Measurements from ENCODE around the gene CERS6.

Gene CERS6

DNA sequence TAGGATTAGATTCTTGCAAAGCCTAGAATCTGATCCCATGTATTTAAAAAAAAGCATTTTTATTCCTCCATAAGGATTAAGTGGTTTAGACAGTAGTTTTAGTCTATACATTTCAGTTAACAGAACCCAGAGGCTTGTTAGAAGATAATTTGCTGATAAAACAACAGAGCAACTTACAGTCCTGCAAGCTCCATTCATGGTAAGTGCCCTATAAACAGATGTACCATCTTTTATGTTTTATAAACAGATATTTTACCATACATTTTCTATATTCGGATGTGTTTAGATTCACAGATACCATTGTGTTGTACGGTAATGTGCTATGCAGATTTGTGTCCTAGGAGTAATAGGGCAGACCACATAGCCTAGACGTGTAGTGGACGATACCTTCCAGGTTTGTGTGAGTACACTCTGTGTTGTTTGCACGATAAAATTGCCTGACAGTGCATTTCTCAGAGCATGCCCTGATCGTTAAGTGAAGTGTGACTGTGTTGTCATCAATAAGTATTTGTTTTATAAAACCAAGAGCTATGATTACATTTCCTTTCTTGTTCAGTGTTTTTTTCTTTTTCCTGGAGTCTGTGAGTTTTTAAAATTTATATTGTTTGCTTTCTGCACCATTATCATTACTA lies 54.2 kb downstream of the CERS6 start:
- Histone ChIP-seq H3K4me1 (ENCODE audit: control insufficient read depth in 1 of 2, insufficient read depth in 2 of 2, low read length in 2 of 2) (peaks cover 0 to 1% of the 10 kb centered on the region in 2 donors), H3K36me3 (ENCODE audit: control insufficient read depth in 1 of 2, insufficient read depth in 2 of 2, low read length in 2 of 2) (no peaks in the 10 kb centered on the region), H3K27ac (ENCODE audit: low read length) (no peak overlapping the region), H3K4me3 (ENCODE audit: low read depth in 1 of 2, low read length in 2 of 2) (no peak overlapping the region), H3K9me3 (ENCODE audit: control insufficient read depth in 1 of 2, low read length in 2 of 2) (no peaks in the 10 kb centered on the region), H3K27me3 (ENCODE audit: low read depth, low read length) (no peaks in the 10 kb centered on the region)

DNA sequence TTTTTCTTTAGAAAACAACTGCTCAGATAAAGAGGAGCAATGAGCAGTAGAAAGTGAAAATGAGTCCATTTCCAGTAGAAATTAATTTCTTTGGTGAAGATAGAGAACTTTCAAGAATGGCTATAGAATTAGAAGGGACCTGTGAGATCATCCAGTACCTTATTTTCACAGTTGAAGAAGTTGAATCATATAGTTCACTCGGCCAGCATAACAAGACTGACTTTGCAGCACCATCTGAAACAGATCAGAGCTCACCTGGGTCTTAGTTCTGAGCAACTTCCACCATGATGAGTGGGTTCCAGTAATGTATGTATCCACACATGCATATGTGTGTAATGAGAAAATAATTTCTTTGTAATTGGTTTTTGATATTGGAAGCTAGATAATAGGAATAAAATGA lies 58.6 kb downstream of the CERS6 start:
- H3K9me3 ChIP-seq (ENCODE audit: control insufficient read depth in 1 of 2, low read length in 2 of 2) = no peaks in the 10 kb centered on the region
- H3K36me3 ChIP-seq (ENCODE audit: control insufficient read depth in 1 of 2, insufficient read depth in 2 of 2, low read length in 2 of 2) = no peaks in the 10 kb centered on the region
- no peak overlapping the region for H3K4me3 ChIP-seq (ENCODE audit: low read depth in 1 of 2, low read length in 2 of 2)
- H3K27ac ChIP-seq (ENCODE audit: low read length) = no peak overlapping the region
- peaks cover 4 to 10% of the 10 kb centered on the region in 2 donors for H3K4me1 ChIP-seq (ENCODE audit: control insufficient read depth in 1 of 2, insufficient read depth in 2 of 2, low read length in 2 of 2)
- no peaks in the 10 kb centered on the region for H3K27me3 ChIP-seq (ENCODE audit: low read depth, low read length)

DNA sequence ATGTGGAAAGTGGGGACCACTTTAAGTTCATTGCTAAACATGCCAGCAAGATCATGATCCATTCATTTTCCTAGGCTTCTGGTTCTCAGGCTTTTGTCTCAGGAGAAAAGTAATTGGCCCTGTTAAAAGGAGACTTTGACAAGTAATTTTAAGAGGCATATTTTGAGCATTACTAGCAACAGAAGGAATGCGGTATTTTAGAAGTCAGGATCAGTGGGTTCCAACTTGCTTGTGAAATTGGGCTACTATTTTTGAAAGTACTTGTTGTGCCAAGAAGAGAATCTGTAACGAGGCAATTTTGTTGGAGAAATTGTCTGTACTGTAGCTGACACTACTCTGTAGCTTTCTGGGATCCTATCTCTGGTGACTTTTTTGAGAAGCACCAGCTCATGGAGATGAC lies 59.4 kb downstream of the CERS6 start:
- no peaks in the 10 kb centered on the region for H3K9me3 ChIP-seq (ENCODE audit: control insufficient read depth in 1 of 2, low read length in 2 of 2)
- no peaks in the 10 kb centered on the region for H3K36me3 ChIP-seq (ENCODE audit: control insufficient read depth in 1 of 2, insufficient read depth in 2 of 2, low read length in 2 of 2)
- H3K4me1 ChIP-seq (ENCODE audit: control insufficient read depth in 1 of 2, insufficient read depth in 2 of 2, low read length in 2 of 2) = peaks cover 4 to 10% of the 10 kb centered on the region in 2 donors
- H3K27me3 ChIP-seq (ENCODE audit: low read depth, low read length) = no peaks in the 10 kb centered on the region
- H3K4me3 ChIP-seq (ENCODE audit: low read depth in 1 of 2, low read length in 2 of 2) = no peak overlapping the region
- no peak overlapping the region for H3K27ac ChIP-seq (ENCODE audit: low read length)

DNA sequence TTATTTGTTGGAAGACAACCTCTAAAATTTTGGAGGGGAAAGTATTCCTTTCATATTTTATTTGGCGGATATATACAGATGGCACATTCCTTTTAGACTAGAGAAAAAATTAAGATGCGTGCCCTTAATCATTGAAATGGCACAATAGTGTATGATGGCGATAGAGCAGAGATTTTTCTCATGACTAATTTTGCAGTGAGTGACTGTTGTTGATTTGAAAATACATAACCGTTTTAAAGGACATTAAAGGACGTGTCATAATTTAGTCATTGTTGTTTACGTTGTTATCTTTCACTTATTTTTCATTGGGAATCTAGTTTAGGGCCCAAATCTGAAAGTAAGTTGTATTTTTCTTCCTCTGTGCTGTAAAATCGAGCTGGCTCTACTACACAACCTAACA lies 61.7 kb downstream of the CERS6 start:
- H3K9me3 ChIP-seq (ENCODE audit: control insufficient read depth in 1 of 2, low read length in 2 of 2) = no peaks in the 10 kb centered on the region
- H3K27me3 ChIP-seq (ENCODE audit: low read depth, low read length) = no peaks in the 10 kb centered on the region
- H3K36me3 ChIP-seq (ENCODE audit: control insufficient read depth in 1 of 2, insufficient read depth in 2 of 2, low read length in 2 of 2) = no peaks in the 10 kb centered on the region
- no peak overlapping the region for H3K27ac ChIP-seq (ENCODE audit: low read length)
- peaks cover 10 to 12% of the 10 kb centered on the region in 2 donors for H3K4me1 ChIP-seq (ENCODE audit: control insufficient read depth in 1 of 2, insufficient read depth in 2 of 2, low read length in 2 of 2)
- no peak overlapping the region for H3K4me3 ChIP-seq (ENCODE audit: low read depth in 1 of 2, low read length in 2 of 2)

DNA sequence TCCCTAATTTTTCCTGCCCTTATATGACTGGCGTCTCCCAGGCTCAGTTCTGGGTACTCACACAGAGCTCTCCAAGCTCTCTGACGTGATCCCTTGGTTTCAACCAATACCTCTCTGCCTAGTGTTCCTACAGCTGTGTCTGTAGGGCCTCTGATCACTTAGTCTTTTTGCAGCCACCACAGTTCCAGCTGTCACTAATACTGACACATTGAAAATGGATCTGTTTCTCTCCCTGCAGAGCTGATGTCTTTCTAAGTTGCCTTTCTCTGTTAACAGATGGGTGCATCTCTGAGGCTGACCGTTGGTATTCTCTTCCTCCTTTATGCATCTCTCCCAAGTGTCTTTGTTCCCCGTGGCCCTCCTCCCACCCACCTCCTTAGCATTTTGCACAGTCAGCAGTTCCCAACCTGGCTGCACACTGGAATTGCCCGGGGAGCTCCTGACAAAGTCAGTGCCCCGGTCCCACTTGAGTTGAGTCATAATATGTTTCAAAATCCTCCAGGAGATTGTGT lies 62.5 kb downstream of the CERS6 start:
- Histone ChIP-seq H3K36me3 (ENCODE audit: control insufficient read depth in 1 of 2, insufficient read depth in 2 of 2, low read length in 2 of 2) (no peaks in the 10 kb centered on the region), H3K9me3 (ENCODE audit: control insufficient read depth in 1 of 2, low read length in 2 of 2) (no peaks in the 10 kb centered on the region), H3K4me1 (ENCODE audit: control insufficient read depth in 1 of 2, insufficient read depth in 2 of 2, low read length in 2 of 2) (peaks cover 10 to 12% of the 10 kb centered on the region in 2 donors), H3K27me3 (ENCODE audit: low read depth, low read length) (no peaks in the 10 kb centered on the region), H3K4me3 (ENCODE audit: low read depth in 1 of 2, low read length in 2 of 2) (no peak overlapping the region), H3K27ac (ENCODE audit: low read length) (no peak overlapping the region)

DNA sequence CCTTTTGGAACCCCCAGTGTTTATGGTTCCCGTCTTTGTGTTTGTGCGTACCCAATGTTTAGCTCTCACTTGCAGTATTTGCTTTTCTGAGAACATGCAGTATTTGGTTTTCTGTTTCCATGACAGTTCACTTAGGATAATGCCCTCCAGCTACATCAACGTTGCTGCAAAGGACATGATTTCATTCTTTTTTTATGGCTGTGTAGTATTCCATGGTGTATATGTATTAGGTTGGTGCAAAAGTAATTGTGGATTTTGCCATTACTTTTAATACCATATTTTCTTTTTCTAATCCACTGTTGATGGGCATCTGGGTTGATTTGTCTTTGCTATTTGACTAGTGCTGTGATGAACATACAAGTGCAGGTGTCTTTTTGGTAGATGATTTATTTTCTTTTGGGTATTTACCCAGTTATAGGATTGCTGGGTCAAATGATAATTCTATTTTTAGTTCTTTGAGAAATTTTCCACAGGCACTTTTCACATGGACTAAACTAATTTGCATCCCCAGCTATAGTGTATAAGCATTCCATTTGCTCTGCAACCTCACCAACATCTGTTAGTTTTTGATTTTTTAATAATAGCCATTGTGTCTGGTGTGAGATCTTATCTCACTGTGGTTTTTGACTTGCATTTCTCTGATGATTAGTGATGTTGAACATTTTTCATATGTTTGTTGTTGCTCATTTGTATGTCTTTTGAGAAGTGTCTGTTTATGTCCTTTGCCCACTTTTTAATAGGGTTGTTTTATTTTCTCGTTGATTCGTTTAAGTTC lies 63.6 kb downstream of the CERS6 start:
- H3K36me3 ChIP-seq (ENCODE audit: control insufficient read depth in 1 of 2, insufficient read depth in 2 of 2, low read length in 2 of 2) = no peaks in the 10 kb centered on the region
- H3K27me3 ChIP-seq (ENCODE audit: low read depth, low read length) = no peaks in the 10 kb centered on the region
- H3K9me3 ChIP-seq (ENCODE audit: control insufficient read depth in 1 of 2, low read length in 2 of 2) = no peaks in the 10 kb centered on the region
- H3K4me3 ChIP-seq (ENCODE audit: low read depth in 1 of 2, low read length in 2 of 2) = no peak overlapping the region
- no peak overlapping the region for H3K27ac ChIP-seq (ENCODE audit: low read length)
- H3K4me1 ChIP-seq (ENCODE audit: control insufficient read depth in 1 of 2, insufficient read depth in 2 of 2, low read length in 2 of 2) = peaks cover 10 to 12% of the 10 kb centered on the region in 2 donors

DNA sequence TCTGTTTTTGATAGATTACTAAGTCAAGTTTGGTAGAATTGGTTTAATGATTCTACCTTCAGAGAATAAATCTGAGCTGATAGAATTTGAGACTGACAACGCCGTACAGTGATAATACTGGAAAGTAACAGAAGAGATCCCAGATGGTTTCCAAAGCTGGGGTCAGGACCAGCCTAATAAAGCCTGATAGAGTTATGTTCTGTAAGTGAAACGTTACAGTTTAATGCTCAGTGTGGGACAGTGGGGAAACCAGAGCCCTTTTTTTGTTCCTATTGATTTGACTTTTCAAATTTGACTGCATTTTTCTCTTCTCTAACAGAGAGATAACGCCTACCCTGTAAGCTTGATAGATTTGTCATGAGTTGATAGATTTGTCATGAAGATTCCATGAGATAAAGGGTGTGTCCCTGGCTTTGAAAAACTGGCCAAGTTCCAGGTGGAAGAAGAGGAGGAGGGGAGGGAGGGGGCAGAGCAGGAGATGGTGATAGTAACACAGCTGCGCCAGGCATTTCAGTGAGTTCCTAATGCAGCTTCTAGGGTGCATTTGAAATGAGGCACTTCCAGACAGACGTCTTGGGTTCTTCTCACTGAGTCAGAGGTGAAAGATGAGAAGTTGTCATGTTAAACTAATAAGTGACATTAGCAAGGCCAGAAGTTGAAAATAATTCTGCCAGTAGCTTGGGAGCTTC lies 65.1 kb downstream of the CERS6 start:
- Histone ChIP-seq H3K4me3 (ENCODE audit: low read depth in 1 of 2, low read length in 2 of 2) (no peak overlapping the region), H3K4me1 (ENCODE audit: control insufficient read depth in 1 of 2, insufficient read depth in 2 of 2, low read length in 2 of 2) (peaks cover 9 to 14% of the 10 kb centered on the region in 2 donors), H3K27ac (ENCODE audit: low read length) (no peak overlapping the region), H3K27me3 (ENCODE audit: low read depth, low read length) (no peaks in the 10 kb centered on the region), H3K36me3 (ENCODE audit: control insufficient read depth in 1 of 2, insufficient read depth in 2 of 2, low read length in 2 of 2) (no peaks in the 10 kb centered on the region), H3K9me3 (ENCODE audit: control insufficient read depth in 1 of 2, low read length in 2 of 2) (no peaks in the 10 kb centered on the region)

DNA sequence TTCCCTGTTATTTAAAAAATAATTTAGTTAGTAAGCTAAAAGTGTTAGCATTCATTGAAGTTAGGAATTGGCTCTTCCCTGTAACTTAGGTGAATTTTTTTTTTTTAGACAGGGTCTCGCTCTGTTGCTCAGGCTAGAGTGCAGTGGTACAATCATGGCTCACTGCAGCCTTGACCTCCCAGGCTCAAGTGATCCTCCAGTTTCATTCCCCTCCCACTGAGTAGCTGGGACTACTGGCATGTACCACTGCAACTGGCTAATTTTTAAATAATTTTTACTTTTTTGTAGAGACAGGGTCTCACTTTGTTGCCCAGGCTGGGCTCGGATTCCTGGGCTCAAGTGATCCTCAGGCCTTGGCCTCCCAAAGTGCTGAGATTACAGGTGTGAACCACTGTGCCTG lies 66.4 kb downstream of the CERS6 start:
- Histone ChIP-seq H3K4me1 (ENCODE audit: control insufficient read depth in 1 of 2, insufficient read depth in 2 of 2, low read length in 2 of 2) (peaks cover 18 to 20% of the 10 kb centered on the region in 2 donors), H3K27me3 (ENCODE audit: low read depth, low read length) (no peaks in the 10 kb centered on the region), H3K36me3 (ENCODE audit: control insufficient read depth in 1 of 2, insufficient read depth in 2 of 2, low read length in 2 of 2) (no peaks in the 10 kb centered on the region), H3K4me3 (ENCODE audit: low read depth in 1 of 2, low read length in 2 of 2) (no peak overlapping the region), H3K9me3 (ENCODE audit: control insufficient read depth in 1 of 2, low read length in 2 of 2) (no peaks in the 10 kb centered on the region), H3K27ac (ENCODE audit: low read length) (no peak overlapping the region)

DNA sequence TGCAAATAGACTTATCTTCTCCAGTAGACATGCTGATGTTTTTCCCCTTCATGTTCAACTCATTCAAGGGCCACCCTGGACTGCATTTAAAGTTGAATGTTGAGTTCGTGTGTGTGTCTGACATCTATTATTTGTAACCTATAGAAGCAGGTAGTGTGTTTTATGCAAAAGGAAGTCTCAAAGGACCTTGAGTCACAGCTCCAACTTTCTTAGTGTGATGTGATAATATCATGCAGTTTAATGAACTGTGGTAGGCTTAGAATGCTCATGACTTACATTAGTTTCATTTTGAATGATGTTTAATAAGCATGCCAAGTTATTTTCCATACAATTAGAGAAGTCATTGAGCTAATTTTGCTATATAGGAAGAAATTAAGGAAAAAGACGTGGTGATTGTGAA lies 67.9 kb downstream of the CERS6 start:
- Histone ChIP-seq H3K27me3 (ENCODE audit: low read depth, low read length) (no peaks in the 10 kb centered on the region), H3K36me3 (ENCODE audit: control insufficient read depth in 1 of 2, insufficient read depth in 2 of 2, low read length in 2 of 2) (no peaks in the 10 kb centered on the region), H3K27ac (ENCODE audit: low read length) (no peak overlapping the region), H3K4me1 (ENCODE audit: control insufficient read depth in 1 of 2, insufficient read depth in 2 of 2, low read length in 2 of 2) (peaks cover 14 to 20% of the 10 kb centered on the region in 2 donors), H3K4me3 (ENCODE audit: low read depth in 1 of 2, low read length in 2 of 2) (no peak overlapping the region), H3K9me3 (ENCODE audit: control insufficient read depth in 1 of 2, low read length in 2 of 2) (no peaks in the 10 kb centered on the region)

DNA sequence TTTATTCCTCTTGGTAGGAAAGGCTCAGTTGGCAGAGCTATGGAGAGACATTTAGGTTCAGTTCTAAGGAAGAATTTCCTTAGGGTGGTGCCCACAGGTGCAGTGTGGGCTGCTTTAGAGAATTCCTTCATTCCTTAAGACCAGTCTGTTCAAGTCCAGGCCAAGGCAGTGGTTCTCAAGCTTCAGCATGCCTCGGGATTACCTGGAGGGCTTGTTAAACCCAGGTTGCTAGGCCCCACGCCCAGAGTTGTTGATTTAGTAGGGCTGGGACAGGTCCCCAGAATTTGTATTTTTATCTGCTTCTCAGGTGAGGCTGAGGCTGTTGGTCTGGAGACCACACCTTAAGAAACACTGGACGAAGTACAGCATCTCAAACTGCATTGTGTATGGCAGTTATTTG lies 68.9 kb downstream of the CERS6 start:
- no peaks in the 10 kb centered on the region for H3K27me3 ChIP-seq (ENCODE audit: low read depth, low read length)
- H3K4me1 ChIP-seq (ENCODE audit: control insufficient read depth in 1 of 2, insufficient read depth in 2 of 2, low read length in 2 of 2) = peaks cover 14 to 20% of the 10 kb centered on the region in 2 donors
- H3K4me3 ChIP-seq (ENCODE audit: low read depth in 1 of 2, low read length in 2 of 2) = no peak overlapping the region
- H3K27ac ChIP-seq (ENCODE audit: low read length) = no peak overlapping the region
- no peaks in the 10 kb centered on the region for H3K36me3 ChIP-seq (ENCODE audit: control insufficient read depth in 1 of 2, insufficient read depth in 2 of 2, low read length in 2 of 2)
- H3K9me3 ChIP-seq (ENCODE audit: control insufficient read depth in 1 of 2, low read length in 2 of 2) = no peaks in the 10 kb centered on the region

DNA sequence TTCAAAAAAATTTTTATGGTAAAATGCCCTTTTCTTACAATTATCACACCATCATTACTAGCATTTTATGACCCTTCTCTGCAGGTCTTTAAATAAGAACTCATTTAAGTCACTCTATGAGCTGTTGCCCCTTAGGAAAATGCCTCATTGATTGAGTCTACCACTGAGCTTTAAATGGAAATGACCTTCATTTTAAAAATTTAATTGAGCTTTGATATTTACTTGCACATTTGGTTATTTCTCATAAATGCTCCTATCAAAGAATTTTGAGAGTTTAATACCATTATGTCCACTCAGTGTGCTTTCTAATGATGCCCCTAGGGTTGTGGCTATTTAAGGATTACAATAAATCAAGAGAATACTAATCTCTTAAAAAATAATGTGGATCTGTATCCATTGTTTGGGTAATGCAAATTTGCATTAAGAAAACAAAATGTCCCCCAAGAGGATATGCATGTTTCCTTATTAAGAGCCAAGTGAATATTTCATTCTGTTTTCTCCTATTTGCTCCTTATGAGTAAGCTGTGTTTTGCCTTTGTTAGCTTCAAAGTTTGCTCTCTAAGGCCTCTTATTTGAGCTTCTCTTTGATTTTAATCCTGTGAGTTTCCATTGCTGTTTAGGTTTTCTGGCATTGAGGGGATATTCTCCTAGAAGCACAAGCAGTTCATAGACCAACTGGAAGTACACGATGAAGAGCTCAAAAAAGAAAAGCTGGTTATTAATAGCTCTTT lies 69.8 kb downstream of the CERS6 start:
- no peaks in the 10 kb centered on the region for H3K9me3 ChIP-seq (ENCODE audit: control insufficient read depth in 1 of 2, low read length in 2 of 2)
- H3K27me3 ChIP-seq (ENCODE audit: low read depth, low read length) = no peaks in the 10 kb centered on the region
- peaks cover 14 to 25% of the 10 kb centered on the region in 2 donors for H3K4me1 ChIP-seq (ENCODE audit: control insufficient read depth in 1 of 2, insufficient read depth in 2 of 2, low read length in 2 of 2)
- H3K36me3 ChIP-seq (ENCODE audit: control insufficient read depth in 1 of 2, insufficient read depth in 2 of 2, low read length in 2 of 2) = no peaks in the 10 kb centered on the region
- H3K4me3 ChIP-seq (ENCODE audit: low read depth in 1 of 2, low read length in 2 of 2) = no peak overlapping the region
- H3K27ac ChIP-seq (ENCODE audit: low read length) = no peak overlapping the region

All from muscle layer of duodenum (tissue), 2 donors.